Measurements from ENCODE around the gene NOP9. TPM values are rescaled to one million over a fixed set of nuclear protein-coding genes. Genes with fewer than 3 reads are reported as not detected.

NOP9 gene
- total RNA-seq, 2 experiments from 2014 or later: 33.5 to 33.6 TPM

DNA sequence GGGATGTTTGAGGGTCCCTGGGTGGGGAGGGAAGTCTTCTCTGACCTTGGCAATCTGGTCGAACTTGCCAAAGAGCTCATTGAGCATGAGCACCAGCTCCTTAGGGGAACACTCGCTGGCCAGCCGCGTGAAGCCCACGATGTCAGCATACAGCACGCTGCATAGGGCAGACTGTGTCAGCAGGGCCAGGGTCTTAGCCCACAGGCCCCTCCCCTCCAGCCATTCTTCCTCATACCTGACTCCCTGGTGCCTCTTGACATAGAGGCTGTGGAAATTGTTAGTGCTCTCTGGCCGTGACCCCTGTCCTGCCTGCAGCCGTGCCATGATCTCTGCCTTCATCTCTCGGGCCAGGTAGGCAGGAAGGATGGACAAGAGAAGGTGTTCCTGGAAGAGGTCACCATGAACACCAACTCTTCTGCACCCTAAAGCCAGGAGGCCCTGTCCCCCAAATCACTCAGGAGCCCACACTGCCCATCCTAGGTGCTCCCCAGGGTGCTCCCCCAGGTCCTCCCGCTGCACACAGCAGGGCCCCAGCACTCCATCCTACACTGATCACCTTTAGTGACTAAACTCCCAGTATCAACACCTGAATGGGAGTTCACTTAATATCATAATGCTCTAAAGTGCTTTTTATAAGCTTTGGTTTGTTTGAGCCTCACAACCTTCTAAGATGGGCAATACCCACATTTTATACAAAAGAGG lies 31.5 kb downstream of the NOP9 start:
- H3K27ac Mint-ChIP-seq: no peak overlapping the region
- CTCF ChIA-PET: interaction anchor here (1.3 to 12.7 kb wide), 8 partner anchors 9 to 105 kb away, joined by 3 to 454 read pairs (median 79); partner anchors contain the start of genes CBLN3, CIDEB, KHNYN and LTB4R
- peaks cover 29% of the 10 kb centered on the region for H3K27me3 Mint-ChIP-seq
- H3K36me3 Mint-ChIP-seq (ENCODE audit: low read depth): peaks cover 3% of the 10 kb centered on the region
- no peak overlapping the region for H3K4me3 Mint-ChIP-seq
- H3K9me3 Mint-ChIP-seq: no peaks in the 10 kb centered on the region
- TF ChIP-seq, protein P1, sequence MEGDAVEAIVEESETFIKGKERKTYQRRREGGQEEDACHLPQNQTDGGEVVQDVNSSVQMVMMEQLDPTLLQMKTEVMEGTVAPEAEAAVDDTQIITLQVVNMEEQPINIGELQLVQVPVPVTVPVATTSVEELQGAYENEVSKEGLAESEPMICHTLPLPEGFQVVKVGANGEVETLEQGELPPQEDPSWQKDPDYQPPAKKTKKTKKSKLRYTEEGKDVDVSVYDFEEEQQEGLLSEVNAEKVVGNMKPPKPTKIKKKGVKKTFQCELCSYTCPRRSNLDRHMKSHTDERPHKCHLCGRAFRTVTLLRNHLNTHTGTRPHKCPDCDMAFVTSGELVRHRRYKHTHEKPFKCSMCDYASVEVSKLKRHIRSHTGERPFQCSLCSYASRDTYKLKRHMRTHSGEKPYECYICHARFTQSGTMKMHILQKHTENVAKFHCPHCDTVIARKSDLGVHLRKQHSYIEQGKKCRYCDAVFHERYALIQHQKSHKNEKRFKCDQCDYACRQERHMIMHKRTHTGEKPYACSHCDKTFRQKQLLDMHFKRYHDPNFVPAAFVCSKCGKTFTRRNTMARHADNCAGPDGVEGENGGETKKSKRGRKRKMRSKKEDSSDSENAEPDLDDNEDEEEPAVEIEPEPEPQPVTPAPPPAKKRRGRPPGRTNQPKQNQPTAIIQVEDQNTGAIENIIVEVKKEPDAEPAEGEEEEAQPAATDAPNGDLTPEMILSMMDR (IDR thresholded peaks at IDR 0.05): no peak
- intact Hi-C loops (cut with micrococcal nuclease): no loop called here
- no peak for DNase-seq
- ATAC-seq: no peak
- POLR2A ChIA-PET: interaction anchor here (0.7 to 8.5 kb wide), 4 partner anchors 32 to 236 kb away, joined by 3 to 82 read pairs (median 3); partner anchors contain the start of genes CBLN3, DHRS1, KHNYN and NOP9
- H3K4me1 Mint-ChIP-seq (ENCODE audit: low read depth): peaks cover 47% of the 10 kb centered on the region

DNA sequence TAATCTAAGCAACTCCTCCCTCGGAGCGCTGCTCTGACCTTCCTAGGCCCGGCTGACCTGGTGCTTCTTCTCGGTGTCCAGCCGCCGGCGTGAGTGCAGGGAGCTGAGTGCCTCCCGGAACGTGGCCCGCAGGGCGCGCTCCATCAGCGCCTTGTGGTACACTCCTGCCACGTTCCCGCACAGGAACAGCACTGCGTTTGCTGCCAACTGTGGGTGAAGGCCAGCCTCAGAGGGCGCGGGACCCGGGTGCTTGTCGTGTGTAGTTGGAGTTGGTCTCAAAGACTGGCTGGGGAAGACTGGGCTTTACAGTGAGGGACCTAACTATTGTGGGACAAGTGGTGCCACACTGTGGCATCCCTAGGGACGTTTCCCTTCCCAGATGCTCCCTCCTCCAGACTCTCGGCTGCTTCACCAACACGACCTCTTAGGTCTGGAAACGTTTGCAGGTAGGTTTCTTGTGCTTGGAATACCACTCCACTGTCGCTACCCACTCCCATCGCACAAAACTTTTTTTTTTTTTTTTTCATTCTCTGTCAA lies 32.1 kb downstream of the NOP9 start:
- POLR2A ChIA-PET: interaction anchor here (0.9 to 8.5 kb wide), 4 partner anchors 33 to 236 kb away, joined by 3 to 82 read pairs (median 4); partner anchors contain the start of genes CBLN3, DHRS1, KHNYN and NOP9
- intact Hi-C loops (cut with micrococcal nuclease): loop anchor here (1.0 kb wide), 1 partner anchor 100 kb away; no protein-coding TSS in a partner anchor
- TF ChIP-seq, protein P1 (IDR thresholded peaks at IDR 0.05): no peak
- Mint-ChIP-seq H3K27ac (no peak overlapping the region), H3K27me3 (peaks cover 29% of the 10 kb centered on the region), H3K9me3 (no peaks in the 10 kb centered on the region), H3K4me3 (peak overlapping the region; percentile 68), H3K4me1 (ENCODE audit: low read depth) (peaks cover 47% of the 10 kb centered on the region), H3K36me3 (ENCODE audit: low read depth) (peaks cover 3% of the 10 kb centered on the region)
- CTCF ChIA-PET: interaction anchor here (0.7 to 12.7 kb wide), 16 partner anchors 8 to 109 kb away, joined by 3 to 454 read pairs (median 22); partner anchors contain the start of genes CBLN3, CIDEB, KHNYN and LTB4R
- DNase-seq (no peak), ATAC-seq (no peak)

DNA sequence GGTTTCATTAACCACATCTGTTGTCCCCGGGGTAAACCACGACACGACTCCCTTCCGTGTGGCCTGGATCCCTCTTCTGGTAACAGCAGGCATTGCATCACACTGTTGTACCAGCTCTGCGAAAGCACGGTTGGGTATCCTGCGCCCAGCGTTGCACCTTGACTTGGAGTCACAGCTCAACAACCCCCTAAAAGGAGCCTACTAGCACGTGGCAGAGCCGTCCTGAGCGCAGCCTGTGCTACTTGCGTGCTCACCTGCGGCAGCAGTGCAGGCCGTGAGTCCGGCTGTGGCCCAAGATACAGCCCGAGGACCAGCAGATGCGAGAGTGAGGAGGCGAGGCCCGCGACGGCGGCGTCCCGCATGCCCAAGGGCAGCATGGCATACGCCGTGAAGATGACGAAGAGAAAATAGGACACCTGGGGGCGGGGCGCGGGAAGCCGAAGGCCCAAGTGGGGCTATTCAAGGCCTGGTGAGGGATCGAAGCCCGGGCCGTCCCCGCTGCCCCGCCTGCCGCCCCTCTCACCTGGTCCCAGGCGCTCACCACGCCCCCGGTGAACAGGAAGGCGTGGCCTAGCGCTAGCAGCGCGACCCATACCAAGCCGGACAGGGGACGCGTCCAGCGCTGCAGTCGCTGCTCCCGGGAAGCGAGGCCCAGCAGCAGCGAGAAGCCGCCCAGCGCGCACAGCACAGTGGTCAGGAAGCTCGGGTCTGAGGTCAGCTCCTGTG lies 32.8 kb downstream of the NOP9 start:
- intact Hi-C loops (cut with micrococcal nuclease): loop anchor here (1.0 kb wide), 1 partner anchor 99 kb away; no protein-coding TSS in a partner anchor
- H3K27ac Mint-ChIP-seq: no peak overlapping the region

DNA sequence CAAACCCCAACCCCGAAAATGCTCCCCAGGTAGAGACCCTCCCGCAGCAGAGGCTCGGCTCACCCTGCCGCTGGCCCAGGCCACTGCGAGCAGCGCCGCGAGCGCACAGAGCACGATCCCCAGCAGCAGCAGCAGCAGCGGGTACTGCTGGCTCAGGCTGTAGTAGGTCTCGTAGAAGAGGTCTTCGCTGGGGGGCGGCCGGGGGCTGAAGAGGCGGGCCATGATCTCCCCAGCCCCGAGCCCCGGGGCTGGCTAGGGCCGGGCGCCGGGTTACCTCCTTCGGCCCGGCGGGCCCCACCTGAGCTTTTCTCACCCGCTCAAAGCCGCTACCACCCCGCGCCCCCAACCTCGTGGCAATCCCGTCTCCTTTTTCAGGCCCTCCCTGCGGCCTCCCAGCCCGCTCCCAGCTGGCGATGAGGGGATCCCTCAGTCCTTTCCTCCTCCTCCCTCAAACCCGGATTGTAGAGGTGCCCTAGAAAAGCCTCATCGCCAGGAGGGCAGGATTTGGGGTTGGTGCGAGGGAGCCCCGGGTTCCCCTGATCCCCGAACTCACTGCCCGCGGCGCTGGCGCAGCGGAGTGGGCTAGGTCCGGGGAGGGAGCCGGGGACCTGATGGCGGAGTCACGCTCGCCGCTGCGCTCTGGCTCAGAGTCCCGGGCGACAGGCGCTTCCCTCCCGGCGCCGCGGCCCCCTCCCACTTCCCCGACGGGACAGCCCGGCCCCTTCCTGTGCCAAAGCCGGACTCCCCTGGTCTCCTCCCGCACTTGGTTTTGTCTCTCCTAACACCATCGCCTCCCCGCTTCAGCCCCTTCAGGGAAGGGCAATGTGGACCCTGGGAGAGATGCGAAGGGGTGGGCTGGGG lies 35.0 kb downstream of the NOP9 start, which contains the start of gene ADCY4:
TSS of gene ADCY4 (minus strand) at position 641 of the 861 bp plus-strand sequence. CDS start at position 222, 419 bp downstream.
- H3K27ac Mint-ChIP-seq: no peak within 1 kb of the TSS
- ATAC-seq (no peak), DNase-seq (peak; percentile 37)
- peaks cover 29% of the 10 kb centered on the region for H3K27me3 Mint-ChIP-seq
- peak within 1 kb of the TSS; percentile 52 for H3K4me3 Mint-ChIP-seq
- intact Hi-C loops (cut with micrococcal nuclease): loop anchor here (5.0 kb wide), 1 partner anchor 38 kb away; no protein-coding TSS in a partner anchor
- TF ChIP-seq, protein P1 (IDR thresholded peaks at IDR 0.05): no peak
- H3K4me1 Mint-ChIP-seq (ENCODE audit: low read depth): peaks cover 40% of the 10 kb centered on the region
- ChIA-PET POLR2A (interaction anchor here (1.9 to 8.5 kb wide), 4 partner anchors 31 to 107 kb away, joined by 10 to 82 read pairs (median 12); partner anchors contain the start of genes CBLN3, KHNYN and SDR39U1), CTCF (interaction anchor here (0.7 to 12.7 kb wide), 24 partner anchors 11 to 125 kb away, joined by 3 to 454 read pairs (median 13); partner anchors contain the start of genes CBLN3, CIDEB, KHNYN and LTB4R)
- peaks cover 3% of the 10 kb centered on the region for H3K36me3 Mint-ChIP-seq (ENCODE audit: low read depth)
- H3K9me3 Mint-ChIP-seq: no peaks in the 10 kb centered on the region

More for the DNA sequence above, 32.8 kb downstream of the NOP9 start:
- POLR2A ChIA-PET: interaction anchor here (0.6 to 8.5 kb wide), 8 partner anchors 14 to 237 kb away, joined by 3 to 82 read pairs (median 8); partner anchors contain the start of genes CBLN3, KHNYN, LTB4R and SDR39U1
- H3K9me3 Mint-ChIP-seq: no peaks in the 10 kb centered on the region
- peak; percentile 93 for DNase-seq
- H3K4me1 Mint-ChIP-seq (ENCODE audit: low read depth): peaks cover 43% of the 10 kb centered on the region
- TF ChIP-seq, protein P1 (IDR thresholded peaks at IDR 0.05): peak; percentile 82
- peak; percentile 87 for ATAC-seq
- CTCF ChIA-PET: interaction anchor here (0.6 to 12.7 kb wide), 35 partner anchors 8 to 218 kb away, joined by 3 to 454 read pairs (median 6); partner anchors contain the start of genes CBLN3, CIDEB, DCAF11 and DHRS1
- peaks cover 29% of the 10 kb centered on the region for H3K27me3 Mint-ChIP-seq
- peak overlapping the region; percentile 68 for H3K4me3 Mint-ChIP-seq
- peaks cover 3% of the 10 kb centered on the region for H3K36me3 Mint-ChIP-seq (ENCODE audit: low read depth)
